ENCODE measurements around the gene MEPE.
"Not testable (repeated sequence)": the region's sequence is repeated elsewhere in the genome, so short reads cannot be mapped to it uniquely, and the experiment has no call there.

The MEPE gene

DNA sequence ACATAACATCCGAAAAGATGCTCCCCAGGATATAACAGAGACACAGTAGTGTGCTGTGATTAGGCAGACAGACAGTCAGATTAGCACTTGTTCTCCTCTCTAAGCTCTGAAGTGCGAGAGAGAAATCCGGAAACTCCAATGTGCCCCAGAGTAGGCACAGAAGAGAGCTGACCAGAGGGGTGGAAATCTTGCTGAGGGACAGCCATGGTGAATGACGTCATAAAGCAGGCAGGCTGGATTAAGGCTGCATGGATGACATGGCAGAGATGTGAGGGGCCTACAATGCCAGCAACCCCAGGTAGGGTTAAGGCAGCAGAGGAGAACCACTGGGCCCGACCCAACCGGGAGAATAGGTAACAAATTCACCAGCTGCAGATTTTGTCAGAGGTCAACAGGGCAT is 53.3 kb downstream of the MEPE start:
- no peak for DNase-seq

DNA sequence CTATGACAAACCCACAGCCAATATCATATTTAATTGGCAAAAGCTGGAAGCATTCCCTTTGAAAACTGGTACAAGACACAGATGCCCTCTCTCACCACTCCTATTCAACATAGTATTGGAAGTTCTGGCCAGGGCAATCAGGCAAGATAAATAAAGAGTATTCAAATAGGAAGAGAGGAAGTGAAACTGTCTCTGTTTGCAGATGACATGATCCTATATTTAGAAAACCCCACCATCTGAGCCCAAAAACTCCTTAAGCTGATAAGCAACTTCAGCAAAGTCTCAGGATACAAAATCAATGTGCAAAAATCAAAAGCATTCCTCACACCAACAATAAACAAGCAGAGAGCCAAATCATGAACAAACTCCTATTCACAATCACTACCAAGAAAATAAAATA is 58.0 kb downstream of the MEPE start:
- not testable (repeated sequence) for DNase-seq

DNA sequence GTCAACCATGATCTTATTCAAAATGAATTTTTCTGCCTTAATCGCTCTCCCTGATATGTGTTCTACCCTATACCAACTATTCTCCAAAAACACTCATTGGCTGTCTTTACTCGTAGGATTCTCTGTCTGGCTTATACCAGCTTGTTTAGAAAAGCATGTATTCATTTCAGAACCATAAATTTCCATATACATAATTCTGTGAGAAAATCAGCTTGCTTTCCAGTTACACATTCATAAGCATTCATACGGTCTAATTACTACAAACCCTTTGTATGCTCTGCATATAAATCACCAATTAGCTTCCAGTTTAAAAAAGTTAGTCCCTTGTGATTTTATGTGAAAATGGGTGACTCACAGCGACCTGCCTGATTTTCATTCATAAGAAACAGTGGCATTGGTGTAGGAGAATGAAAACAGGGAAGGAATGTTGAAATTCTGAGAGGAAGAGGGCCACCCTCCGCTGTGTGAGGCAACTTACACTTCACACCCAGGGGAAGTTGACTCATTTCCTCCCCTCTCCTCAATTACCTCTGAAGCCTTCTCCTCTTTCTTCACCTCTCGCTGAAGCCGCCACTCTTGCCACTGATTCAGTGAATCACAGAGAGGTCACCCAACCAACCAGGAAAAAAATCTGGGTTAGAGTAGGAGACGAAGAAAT is 63.3 kb downstream of the MEPE start:
- DNase-seq = peak; percentile 49

All from KG1 (cell line).